ENCODE data around the gene CDR2.
"Not testable (repeated sequence)": the region's sequence is repeated elsewhere in the genome, so short reads cannot be mapped to it uniquely, and the experiment has no call there.

CDR2 gene

DNA sequence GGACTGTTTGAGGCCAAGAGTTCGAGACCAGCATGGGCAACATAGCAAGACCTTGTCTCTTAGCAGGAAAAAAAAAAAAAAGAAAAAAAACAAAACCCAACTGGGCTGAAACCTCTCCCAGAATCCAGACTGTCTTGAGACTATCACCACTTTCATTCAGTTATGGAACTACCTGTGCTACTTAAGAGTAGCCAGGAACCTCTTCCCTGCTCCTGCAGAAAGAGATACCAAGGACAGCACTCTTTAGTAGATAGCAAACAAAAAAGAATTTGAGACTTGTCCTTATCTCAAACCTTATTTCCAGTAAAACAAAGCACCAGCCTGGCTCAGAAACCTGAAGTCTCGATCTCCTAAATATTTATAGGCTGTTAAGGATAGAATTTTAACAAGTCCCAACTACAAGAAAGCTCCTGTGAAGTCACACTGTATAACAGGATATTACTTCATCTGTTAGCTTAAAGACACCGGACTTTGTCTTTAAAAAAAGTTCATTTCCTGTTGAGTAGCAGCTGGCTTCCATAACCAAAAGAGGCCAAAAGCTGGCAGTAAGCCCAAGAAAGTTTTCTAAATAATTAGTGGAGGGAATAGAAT is 5.1 kb downstream of the CDR2 start:
- Histone ChIP-seq H4K20me1 (ENCODE audit: insufficient read depth, low read length) (peaks cover 12% of the 10 kb centered on the region), H2AFZ (ENCODE audit: low read length) (no peak overlapping the region), H3K27ac (ENCODE audit: low read length) (peak overlapping the region; percentile 36; the same call in 1 of the 2 replicates), H3K79me2 (ENCODE audit: low read length) (peaks cover 98% of the 10 kb centered on the region), H3K36me3 (replicated peaks; ENCODE audit: insufficient read depth, low read length) (peaks cover 3% of the 10 kb centered on the region; the same call in 1 of the 2 replicates), H3K27me3 (replicated peaks; ENCODE audit: insufficient read depth, low read length) (no peaks in the 10 kb centered on the region), H3F3A (ENCODE audit: insufficient read depth, low read length) (peaks cover 15% of the 10 kb centered on the region), H3K4me2 (ENCODE audit: low read depth, low read length) (peak overlapping the region; percentile 35; the same call in 1 of the 2 replicates), H3K9me3 (replicated peaks; ENCODE audit: insufficient read depth, low read length) (no peaks in the 10 kb centered on the region), H3K4me3 (ENCODE audit: low read length) (no peak overlapping the region), H3K9ac (ENCODE audit: low read length) (no peak overlapping the region), H3K4me1 (ENCODE audit: low read length) (peaks cover 28% of the 10 kb centered on the region), H3K9me2 (replicated peaks; ENCODE audit: insufficient read depth, low read length) (no peaks in the 10 kb centered on the region)
- no peak for TF ChIP-seq EZH2phosphoT487 (IDR thresholded peaks at IDR 0.05; ENCODE audit: low read length)
- TF ChIP-seq, protein P1, sequence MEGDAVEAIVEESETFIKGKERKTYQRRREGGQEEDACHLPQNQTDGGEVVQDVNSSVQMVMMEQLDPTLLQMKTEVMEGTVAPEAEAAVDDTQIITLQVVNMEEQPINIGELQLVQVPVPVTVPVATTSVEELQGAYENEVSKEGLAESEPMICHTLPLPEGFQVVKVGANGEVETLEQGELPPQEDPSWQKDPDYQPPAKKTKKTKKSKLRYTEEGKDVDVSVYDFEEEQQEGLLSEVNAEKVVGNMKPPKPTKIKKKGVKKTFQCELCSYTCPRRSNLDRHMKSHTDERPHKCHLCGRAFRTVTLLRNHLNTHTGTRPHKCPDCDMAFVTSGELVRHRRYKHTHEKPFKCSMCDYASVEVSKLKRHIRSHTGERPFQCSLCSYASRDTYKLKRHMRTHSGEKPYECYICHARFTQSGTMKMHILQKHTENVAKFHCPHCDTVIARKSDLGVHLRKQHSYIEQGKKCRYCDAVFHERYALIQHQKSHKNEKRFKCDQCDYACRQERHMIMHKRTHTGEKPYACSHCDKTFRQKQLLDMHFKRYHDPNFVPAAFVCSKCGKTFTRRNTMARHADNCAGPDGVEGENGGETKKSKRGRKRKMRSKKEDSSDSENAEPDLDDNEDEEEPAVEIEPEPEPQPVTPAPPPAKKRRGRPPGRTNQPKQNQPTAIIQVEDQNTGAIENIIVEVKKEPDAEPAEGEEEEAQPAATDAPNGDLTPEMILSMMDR (IDR thresholded peaks at IDR 0.05; ENCODE audit: low read length): no peak
- TF ChIP-seq EZH2 (optimal IDR thresholded peaks at IDR 0.05; ENCODE audit: low read depth, low read length): no peak
- DNase-seq: peak; percentile 59

- H3F3A ChIP-seq (ENCODE audit: insufficient read depth, low read length): peaks cover 15% of the 10 kb centered on the region
- H3K9ac ChIP-seq (ENCODE audit: low read length); H3K4me3 ChIP-seq (ENCODE audit: low read length); H3K9me3 ChIP-seq (replicated peaks; ENCODE audit: insufficient read depth, low read length); H2AFZ ChIP-seq (ENCODE audit: low read length); H3K4me2 ChIP-seq (ENCODE audit: low read depth, low read length); H3K27ac ChIP-seq (ENCODE audit: low read length); DNase-seq; H3K9me2 ChIP-seq (replicated peaks; ENCODE audit: insufficient read depth, low read length); H3K27me3 ChIP-seq (replicated peaks; ENCODE audit: insufficient read depth, low read length); H3K36me3 ChIP-seq (replicated peaks; ENCODE audit: insufficient read depth, low read length): not testable (repeated sequence)
- peaks cover 28% of the 10 kb centered on the region for H3K4me1 ChIP-seq (ENCODE audit: low read length)
- peaks cover 100% of the 10 kb centered on the region for H3K79me2 ChIP-seq (ENCODE audit: low read length)
- peaks cover 12% of the 10 kb centered on the region for H4K20me1 ChIP-seq (ENCODE audit: insufficient read depth, low read length)
Observed at GRCh38 chr16:22368200-22368826, 6.1 kb downstream of the CDR2 start.

DNA sequence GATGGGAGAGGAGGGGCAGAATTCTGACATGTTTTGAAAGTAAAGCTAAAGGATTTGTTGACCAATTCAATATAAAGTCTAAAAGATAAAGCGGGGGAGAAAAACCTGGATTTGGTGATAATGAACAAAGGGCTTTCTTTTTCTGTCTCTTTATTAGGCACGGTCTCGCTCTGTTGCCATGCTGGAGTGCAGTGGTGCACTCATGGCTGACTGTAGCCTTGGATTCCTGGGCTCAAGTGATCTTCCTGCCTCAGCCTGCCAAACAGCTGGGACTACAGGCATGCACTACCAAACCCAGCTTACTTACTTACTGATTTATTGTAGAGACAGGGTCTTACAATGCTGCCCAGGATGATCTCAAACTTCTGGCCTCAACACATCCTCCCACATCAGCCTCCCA is 7.5 kb downstream of the CDR2 start:
- peaks cover 12% of the 10 kb centered on the region for H4K20me1 ChIP-seq (ENCODE audit: insufficient read depth, low read length)
- H3K9me2 ChIP-seq (replicated peaks; ENCODE audit: insufficient read depth, low read length): no peaks in the 10 kb centered on the region
- H2AFZ ChIP-seq (ENCODE audit: low read length): no peak overlapping the region
- H3K27me3 ChIP-seq (replicated peaks; ENCODE audit: insufficient read depth, low read length): no peaks in the 10 kb centered on the region
- no peak overlapping the region for H3K4me3 ChIP-seq (ENCODE audit: low read length)
- no peak overlapping the region for H3K4me2 ChIP-seq (ENCODE audit: low read depth, low read length)
- H3K4me1 ChIP-seq (ENCODE audit: low read length): peaks cover 32% of the 10 kb centered on the region
- H3K36me3 ChIP-seq (replicated peaks; ENCODE audit: insufficient read depth, low read length): peaks cover 14% of the 10 kb centered on the region; the same call in 1 of the 2 replicates
- no peak for DNase-seq
- no peak overlapping the region for H3K27ac ChIP-seq (ENCODE audit: low read length)
- no peak overlapping the region for H3K9ac ChIP-seq (ENCODE audit: low read length)
- peaks cover 20% of the 10 kb centered on the region for H3F3A ChIP-seq (ENCODE audit: insufficient read depth, low read length)
- TF ChIP-seq EZH2phosphoT487 (IDR thresholded peaks at IDR 0.05; ENCODE audit: low read length) (no peak), EZH2 (optimal IDR thresholded peaks at IDR 0.05; ENCODE audit: low read depth, low read length) (no peak)
- TF ChIP-seq, protein P1 (IDR thresholded peaks at IDR 0.05; ENCODE audit: low read length): no peak
- no peaks in the 10 kb centered on the region for H3K9me3 ChIP-seq (replicated peaks; ENCODE audit: insufficient read depth, low read length)
- peaks cover 99% of the 10 kb centered on the region for H3K79me2 ChIP-seq (ENCODE audit: low read length)

GRCh38 chr16:22366371-22366770 is 8.0 kb downstream of the CDR2 start:
- no peak for TF ChIP-seq EZH2phosphoT487 (IDR thresholded peaks at IDR 0.05; ENCODE audit: low read length)
- TF ChIP-seq, protein P1 (IDR thresholded peaks at IDR 0.05; ENCODE audit: low read length): no peak
- no peak for TF ChIP-seq EZH2 (optimal IDR thresholded peaks at IDR 0.05; ENCODE audit: low read depth, low read length)
- peaks cover 20% of the 10 kb centered on the region for H3F3A ChIP-seq (ENCODE audit: insufficient read depth, low read length)
- H2AFZ ChIP-seq (ENCODE audit: low read length): no peak overlapping the region
- no peak overlapping the region for H3K27ac ChIP-seq (ENCODE audit: low read length)
- no peaks in the 10 kb centered on the region for H3K9me3 ChIP-seq (replicated peaks; ENCODE audit: insufficient read depth, low read length)
- H3K9me2 ChIP-seq (replicated peaks; ENCODE audit: insufficient read depth, low read length): no peaks in the 10 kb centered on the region
- no peak overlapping the region for H3K4me2 ChIP-seq (ENCODE audit: low read depth, low read length)
- no peak overlapping the region for H3K9ac ChIP-seq (ENCODE audit: low read length)
- H3K36me3 ChIP-seq (replicated peaks; ENCODE audit: insufficient read depth, low read length): peaks cover 14% of the 10 kb centered on the region; the same call in 1 of the 2 replicates
- peaks cover 12% of the 10 kb centered on the region for H4K20me1 ChIP-seq (ENCODE audit: insufficient read depth, low read length)
- H3K79me2 ChIP-seq (ENCODE audit: low read length): peaks cover 97% of the 10 kb centered on the region
- no peaks in the 10 kb centered on the region for H3K27me3 ChIP-seq (replicated peaks; ENCODE audit: insufficient read depth, low read length)
- DNase-seq: no peak
- H3K4me3 ChIP-seq (ENCODE audit: low read length): no peak overlapping the region
- peaks cover 31% of the 10 kb centered on the region for H3K4me1 ChIP-seq (ENCODE audit: low read length)

Data from MM.1S (cell line).